Cardiac muscle cell (in vitro differentiated cells and primary cell): Measurements from ENCODE around the gene AUTS2. TPM values are rescaled to one million over a fixed set of nuclear protein-coding genes. Genes with fewer than 3 reads are reported as not detected.

Source experiments
- DNase-seq, 2 donors: peaks; one replicate each; pipeline versions ENCODE4 v3.0.0 to v3.0.0-alpha.2; 2010 to 2017; ENCODE audit warnings: low read depth in 1 of 2, low spot score in 1 of 2
- H3K27ac ChIP-seq: fragments of 200-600 bp; sonication (generic); 2 replicates; pipeline ENCODE4 v1.5.1; 2016
- H3K27me3 ChIP-seq: fragments of 200-600 bp; sonication (generic); 2 replicates; pipeline ENCODE4 v1.6.0; 2016; ENCODE audit warnings: control low read depth
- H3K36me3 ChIP-seq: fragments of 200-600 bp; sonication (generic); 2 replicates; pipeline ENCODE4 v1.5.1; 2016; ENCODE audit warnings: control low read depth
- H3K4me1 ChIP-seq: fragments of 200-600 bp; sonication (generic); 2 replicates; pipeline ENCODE4 v1.8.1; 2017; ENCODE audit warnings: low read depth, mild to moderate bottlenecking, mixed run types
- H3K4me3 ChIP-seq: fragments of 200-600 bp; sonication (generic); 2 replicates; pipeline ENCODE4 v1.5.1; 2016; ENCODE audit warnings: mild to moderate bottlenecking
- H3K9me3 ChIP-seq: fragments of 200-600 bp; sonication (generic); 2 replicates; pipeline ENCODE4 v1.5.1; 2017; ENCODE audit warnings: low read depth, mild to moderate bottlenecking, control low read depth
- CTCF ChIP-seq: IDR thresholded peaks from 2 replicates; pipeline ENCODE4 v1.5.1; 2012; ENCODE audit warnings: low read depth, mild to moderate bottlenecking, low read length
- polyA plus RNA-seq: library from polyadenylated mRNA; unstranded; fragments of >200 nt; fragmentation: Nextera tagmentation; extraction: Ambion mirVana; gene quantifications from 2 replicates; pipeline ENCODE4 v1.2.1, GENCODE V29; 2016
- total RNA-seq: library from RNA; depleted of rRNA; stranded (reverse); fragments of >200 nt; gene quantifications from 2 replicates; pipeline ENCODE4 v1.2.3, GENCODE V29; 2016

Gene AUTS2
- total and polyA plus RNA-seq, 2 experiments from 2014 or later: 41.0 to 45.5 TPM

DNA sequence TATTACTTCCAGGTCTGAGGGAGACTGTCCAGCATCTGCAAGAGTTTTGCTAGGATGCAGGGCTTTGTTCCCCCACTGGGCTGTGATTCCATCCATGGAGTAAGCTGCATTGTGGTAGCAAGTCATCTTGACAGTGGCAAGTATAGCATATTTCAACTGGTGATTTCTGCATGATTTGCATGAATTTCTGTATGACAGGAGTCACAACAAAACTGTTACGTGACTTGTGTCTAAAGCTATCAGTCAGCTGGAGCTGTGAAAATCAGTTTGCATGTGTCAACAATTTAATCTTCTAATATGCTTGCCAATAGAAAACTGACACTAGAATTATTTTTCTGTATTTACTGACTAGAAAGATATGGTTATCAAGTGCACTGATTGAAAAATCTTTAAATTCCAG, 344.3 kb downstream of the AUTS2 start:
- Histone ChIP-seq H3K36me3 (no peaks in the 10 kb centered on the region), H3K9me3 (no peaks in the 10 kb centered on the region), H3K27ac (no peak overlapping the region), H3K4me1 (peaks cover 36% of the 10 kb centered on the region), H3K4me3 (no peak overlapping the region), H3K27me3 (no peaks in the 10 kb centered on the region)
- TF ChIP-seq CTCF: no peak
- no peak for DNase-seq

GRCh38 chr7:69946901-69947300, 348.6 kb downstream of the AUTS2 start:
- H3K36me3 ChIP-seq: no peaks in the 10 kb centered on the region
- DNase-seq: no peak
- no peak for TF ChIP-seq CTCF

GRCh38 chr7:69947998-69948397, 349.7 kb downstream of the AUTS2 start:
- peak overlapping the region; percentile 74 for H3K27ac ChIP-seq
- no peak overlapping the region for H3K4me3 ChIP-seq
- TF ChIP-seq CTCF: no peak
- no peaks in the 10 kb centered on the region for H3K27me3 ChIP-seq
- no peaks in the 10 kb centered on the region for H3K36me3 ChIP-seq
- peaks cover 57% of the 10 kb centered on the region for H3K4me1 ChIP-seq
- no peaks in the 10 kb centered on the region for H3K9me3 ChIP-seq
- DNase-seq: no peak

More at GRCh38 chr7:69946901-69947300, 348.6 kb downstream of the AUTS2 start:
- Histone ChIP-seq H3K4me3 (no peak overlapping the region), H3K27ac (peak overlapping the region; percentile 69), H3K4me1 (peaks cover 57% of the 10 kb centered on the region), H3K27me3 (no peaks in the 10 kb centered on the region), H3K9me3 (no peaks in the 10 kb centered on the region)

GRCh38 chr7:69949122-69949521, 350.8 kb downstream of the AUTS2 start:
- Histone ChIP-seq H3K27ac (peak overlapping the region; percentile 91), H3K4me1 (peaks cover 69% of the 10 kb centered on the region), H3K4me3 (no peak overlapping the region), H3K36me3 (no peaks in the 10 kb centered on the region), H3K27me3 (no peaks in the 10 kb centered on the region), H3K9me3 (no peaks in the 10 kb centered on the region)
- TF ChIP-seq CTCF: no peak
- DNase-seq: peak in 1 of 2 donors; percentile 44

GRCh38 chr7:69951458-69951857, 353.2 kb downstream of the AUTS2 start:
- no peak for TF ChIP-seq CTCF

More at GRCh38 chr7:69951458-69951857, 353.2 kb downstream of the AUTS2 start:
- Histone ChIP-seq H3K9me3 (no peaks in the 10 kb centered on the region), H3K4me3 (no peak overlapping the region), H3K36me3 (no peaks in the 10 kb centered on the region), H3K27me3 (no peaks in the 10 kb centered on the region), H3K4me1 (peaks cover 70% of the 10 kb centered on the region), H3K27ac (no peak overlapping the region)
- DNase-seq: no peak
